Measurements from ENCODE around the gene HOXA9.

HOXA9 gene

DNA sequence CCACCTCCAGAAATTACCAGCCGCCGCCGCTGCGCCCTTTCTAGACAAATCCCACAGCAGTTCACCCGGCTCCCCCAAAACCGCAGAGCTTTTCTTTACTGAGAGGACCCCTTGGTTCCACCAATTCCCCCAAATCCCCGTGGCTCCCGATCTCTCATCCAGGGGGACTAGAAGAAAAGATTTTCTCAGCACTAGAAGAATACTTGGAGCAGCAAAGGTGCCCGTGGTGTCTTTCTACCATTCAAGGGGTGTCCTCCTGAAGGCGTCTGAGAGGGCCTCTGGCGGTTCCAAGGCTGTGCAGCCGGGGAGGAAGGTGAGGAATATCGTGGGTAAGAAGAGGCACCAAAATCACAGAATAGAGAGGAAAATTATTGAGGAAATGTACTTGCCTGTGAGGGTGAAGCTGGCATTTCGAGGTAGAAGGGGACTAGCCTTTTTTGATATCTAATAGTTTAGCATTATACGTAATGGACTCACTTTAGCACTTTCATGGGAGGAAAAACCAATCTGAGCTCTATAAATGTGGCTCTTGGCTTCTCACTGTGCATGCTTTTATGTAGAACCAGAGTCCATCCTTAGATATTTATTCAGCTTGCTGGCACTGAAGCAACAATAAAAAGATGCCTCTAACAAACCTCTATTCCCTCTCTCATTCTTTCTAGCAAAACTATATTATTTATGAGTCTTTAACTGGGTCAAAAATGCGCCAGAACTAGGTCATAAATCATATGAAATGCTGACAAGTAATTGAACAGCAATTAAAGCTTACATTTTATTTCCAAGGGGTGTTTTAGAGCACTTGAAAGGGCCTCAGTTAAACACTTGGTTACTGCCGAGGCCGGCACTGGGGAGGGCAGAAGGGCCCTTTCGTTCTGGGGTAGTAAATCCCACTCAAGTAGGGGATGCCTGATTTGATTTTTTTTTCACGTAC, 49.0 kb downstream of the HOXA9 start (continued):
- TF ChIP-seq ZNF843 (tag by site-specific recombination; IDR thresholded peaks at IDR 0.05) = peak; percentile 85

DNA sequence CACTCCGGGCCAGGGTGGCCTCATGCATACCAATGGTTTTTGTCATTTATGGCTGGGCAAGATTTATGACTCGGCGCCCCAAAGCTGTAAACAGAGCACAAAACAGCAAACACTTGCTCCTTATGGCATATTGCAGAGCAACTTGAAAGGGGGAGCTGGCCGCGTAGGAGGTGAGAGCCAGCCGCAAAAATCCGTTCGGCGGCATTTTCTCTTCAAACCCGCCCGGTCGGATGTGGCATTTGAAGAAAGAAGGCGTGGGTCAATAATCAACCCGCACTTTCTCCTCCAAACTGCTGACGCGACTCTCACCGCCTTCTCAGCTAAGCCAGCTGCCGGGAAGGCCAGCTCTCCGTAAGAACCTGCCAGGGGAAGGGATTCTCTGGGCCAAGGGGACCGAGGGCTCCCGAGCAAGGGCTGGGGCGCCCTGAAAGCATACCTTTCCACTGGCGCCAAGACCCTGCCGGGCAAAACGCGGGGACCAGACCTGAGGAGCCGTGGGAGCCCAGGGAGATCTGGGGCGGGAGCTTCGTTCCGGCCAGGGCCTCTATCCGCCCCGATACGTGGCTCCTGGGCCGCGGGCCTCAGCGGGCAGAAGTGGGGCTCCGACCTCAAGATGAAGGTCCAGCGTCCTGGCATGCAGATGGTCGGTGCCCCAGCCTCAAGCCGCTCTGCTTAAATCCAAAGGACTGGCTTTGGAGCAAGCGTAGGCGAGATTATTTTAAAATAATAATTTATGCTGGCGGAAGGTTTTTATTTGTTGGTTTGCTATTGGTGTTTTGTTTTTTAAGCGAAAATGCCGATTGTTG, 49.9 kb downstream of the HOXA9 start:
- peak overlapping the region; percentile 99 for H3K27ac ChIP-seq (ENCODE audit: extremely low read depth, low read depth, low read length)
- H3K4me3 ChIP-seq (ENCODE audit: low read depth, low read length) = peak overlapping the region; percentile 70
- H3K36me3 ChIP-seq (ENCODE audit: control insufficient read depth in 2 of 2, insufficient read depth in 1 of 2, low read length in 2 of 2) = peaks cover 0 to 16% of the 10 kb centered on the region in 2 experiments; a peak in 1 of 3 replicates
- ChIA-PET CTCF (interaction anchor here (0.6 to 2.6 kb wide), 10 partner anchors 13 to 260 kb away, joined by 3 to 14 read pairs (median 4); partner anchors contain the start of gene HOXA5), POLR2A (interaction anchor here (0.7 to 3.6 kb wide), 13 partner anchors 13 to 424 kb away, joined by 3 to 32 read pairs (median 3); partner anchors contain the start of genes HOXA1, HOXA3, HOXA4 and HOXA5)
- H3K9me3 ChIP-seq (ENCODE audit: control insufficient read depth, insufficient read depth, low read depth, low read length) = no peaks in the 10 kb centered on the region
- H3K4me1 ChIP-seq (ENCODE audit: control insufficient read depth, insufficient read depth, low read length) = peaks cover 27% of the 10 kb centered on the region
- no peak for TF ChIP-seq ZNF768 (tag by site-specific recombination; IDR thresholded peaks at IDR 0.05)
- no peak for TF ChIP-seq ZNF544 (tag by site-specific recombination; IDR thresholded peaks at IDR 0.05)
- TF ChIP-seq ZNF37A (tag by site-specific recombination; IDR thresholded peaks at IDR 0.05) = no peak
- TF ChIP-seq ZNF555 (tag by site-specific recombination; conservative IDR thresholded peaks at IDR 0.05) = no peak
- peak; percentile 51; the same call in 1 of the 2 replicates for TF ChIP-seq KLF7 (tag by site-specific recombination; IDR thresholded peaks at IDR 0.05; ENCODE audit: borderline replicate concordance)
- peak; percentile 75; the same call in 1 of the 2 replicates for TF ChIP-seq ZBTB44 (tag by site-specific recombination; IDR thresholded peaks at IDR 0.05)
- 0 out of 2 replicates have a peak, but pooled peaks have one; percentile 62 for TF ChIP-seq HOXC10 (CRISPR knock-in tag; IDR thresholded peaks at IDR 0.05)
- no peak for TF ChIP-seq SCRT1 (tag by site-specific recombination; IDR thresholded peaks at IDR 0.05; ENCODE audit: borderline replicate concordance)
- peak; percentile 79 for TF ChIP-seq GFI1B (tag by site-specific recombination; IDR thresholded peaks at IDR 0.05)
- TF ChIP-seq, protein P1, sequence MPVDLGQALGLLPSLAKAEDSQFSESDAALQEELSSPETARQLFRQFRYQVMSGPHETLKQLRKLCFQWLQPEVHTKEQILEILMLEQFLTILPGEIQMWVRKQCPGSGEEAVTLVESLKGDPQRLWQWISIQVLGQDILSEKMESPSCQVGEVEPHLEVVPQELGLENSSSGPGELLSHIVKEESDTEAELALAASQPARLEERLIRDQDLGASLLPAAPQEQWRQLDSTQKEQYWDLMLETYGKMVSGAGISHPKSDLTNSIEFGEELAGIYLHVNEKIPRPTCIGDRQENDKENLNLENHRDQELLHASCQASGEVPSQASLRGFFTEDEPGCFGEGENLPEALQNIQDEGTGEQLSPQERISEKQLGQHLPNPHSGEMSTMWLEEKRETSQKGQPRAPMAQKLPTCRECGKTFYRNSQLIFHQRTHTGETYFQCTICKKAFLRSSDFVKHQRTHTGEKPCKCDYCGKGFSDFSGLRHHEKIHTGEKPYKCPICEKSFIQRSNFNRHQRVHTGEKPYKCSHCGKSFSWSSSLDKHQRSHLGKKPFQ (tag by site-specific recombination; IDR thresholded peaks at IDR 0.05) = peak; percentile 72
- peak; percentile 44; the same call in 1 of the 2 replicates for TF ChIP-seq PATZ1 (tag by site-specific recombination; IDR thresholded peaks at IDR 0.05)
- peak; percentile 96 for TF ChIP-seq ZNF843 (tag by site-specific recombination; IDR thresholded peaks at IDR 0.05)
- no peak for TF ChIP-seq ZBTB49 (tag by site-specific recombination; IDR thresholded peaks at IDR 0.05; ENCODE audit: low read depth)
- TF ChIP-seq, protein P2, sequence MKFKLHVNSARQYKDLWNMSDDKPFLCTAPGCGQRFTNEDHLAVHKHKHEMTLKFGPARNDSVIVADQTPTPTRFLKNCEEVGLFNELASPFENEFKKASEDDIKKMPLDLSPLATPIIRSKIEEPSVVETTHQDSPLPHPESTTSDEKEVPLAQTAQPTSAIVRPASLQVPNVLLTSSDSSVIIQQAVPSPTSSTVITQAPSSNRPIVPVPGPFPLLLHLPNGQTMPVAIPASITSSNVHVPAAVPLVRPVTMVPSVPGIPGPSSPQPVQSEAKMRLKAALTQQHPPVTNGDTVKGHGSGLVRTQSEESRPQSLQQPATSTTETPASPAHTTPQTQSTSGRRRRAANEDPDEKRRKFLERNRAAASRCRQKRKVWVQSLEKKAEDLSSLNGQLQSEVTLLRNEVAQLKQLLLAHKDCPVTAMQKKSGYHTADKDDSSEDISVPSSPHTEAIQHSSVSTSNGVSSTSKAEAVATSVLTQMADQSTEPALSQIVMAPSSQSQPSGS (tag by site-specific recombination; IDR thresholded peaks at IDR 0.05; ENCODE audit: low read depth) = no peak
- peak; percentile 80 for TF ChIP-seq ZEB2 (tag by site-specific recombination; IDR thresholded peaks at IDR 0.05)
- TF ChIP-seq PRDM10 (tag by site-specific recombination; IDR thresholded peaks at IDR 0.05) = peak; percentile 59
- TF ChIP-seq ZNF654 (tag by site-specific recombination; IDR thresholded peaks at IDR 0.05; ENCODE audit: low read depth) = no peak
- peak; percentile 95 for TF ChIP-seq ZSCAN16 (tag by site-specific recombination; IDR thresholded peaks at IDR 0.05)
- peak; percentile 92 for TF ChIP-seq EGR2 (tag by site-specific recombination; IDR thresholded peaks at IDR 0.05; ENCODE audit: low read depth)
